Small intestine (tissue), 7 donors: ENCODE results near the gene IZUMO4. TPM values are rescaled to one million over a fixed set of nuclear protein-coding genes. Genes with fewer than 3 reads are reported as not detected.
"Not testable (repeated sequence)": the region's sequence is repeated elsewhere in the genome, so short reads cannot be mapped to it uniquely, and the experiment has no call there.

Source experiments
- DNase-seq, 2 donors: peaks; one replicate each; pipeline versions ENCODE4 v3.0.0 to v3.0.0-alpha.2; 2013
- FAIRE-seq: peaks from 2 replicates; lab custom pipeline; 2012; peaks lifted over from hg19 to GRCh38; lab: Jason Lieb, UNC
- H3K27ac ChIP-seq, 3 donors: one replicate each; pipeline ENCODE4 v1.5.1; 2013; ENCODE audit warnings: low read length in 2 of 3, mild to moderate bottlenecking in 2 of 3, control low read depth in 1 of 3, inconsistent platforms in 1 of 3, low read depth in 1 of 3, moderate library complexity in 1 of 3
- H3K27me3 ChIP-seq, 3 donors: one replicate each; pipeline ENCODE4 v1.6.1; 2013; ENCODE audit warnings: low read length in 3 of 3, inconsistent platforms in 1 of 3; ENCODE audit not compliant: control insufficient read depth in 3 of 3, insufficient read depth in 3 of 3
- H3K36me3 ChIP-seq, 3 donors: one replicate each; pipeline ENCODE4 v1.6.1; 2013; ENCODE audit warnings: low read length in 3 of 3, inconsistent platforms in 1 of 3, low read depth in 1 of 3, mild to moderate bottlenecking in 1 of 3, moderate library complexity in 1 of 3; ENCODE audit not compliant: control insufficient read depth in 3 of 3, insufficient read depth in 2 of 3
- H3K4me1 ChIP-seq, 3 donors: one replicate each; pipeline ENCODE4 v1.6.1; 2013; ENCODE audit warnings: low read length in 2 of 3, inconsistent platforms in 1 of 3, low read depth in 1 of 3, mild to moderate bottlenecking in 1 of 3, moderate library complexity in 1 of 3; ENCODE audit not compliant: control insufficient read depth in 3 of 3, insufficient read depth in 2 of 3
- H3K4me3 ChIP-seq, 3 donors: one replicate each; pipeline ENCODE4 v1.5.1; 2013; ENCODE audit warnings: low read length in 3 of 3, control low read depth in 1 of 3, inconsistent platforms in 1 of 3, low read depth in 1 of 3, mild to moderate bottlenecking in 1 of 3, moderate library complexity in 1 of 3
- H3K9me3 ChIP-seq, 2 donors: one replicate each; pipeline ENCODE4 v1.6.1; 2013; ENCODE audit warnings: low read depth in 1 of 2, low read length in 1 of 2; ENCODE audit not compliant: control insufficient read depth in 2 of 2, insufficient read depth in 1 of 2
- WGBS, 3 donors: extraction: QIAGEN DNeasy Blood & Tissue Kit; methylation state at CpG; one replicate each; pipeline ENCODE4 v1.1.7; 2013; 5-methylcytosine and 5-hydroxymethylcytosine counted together
- polyA plus RNA-seq, 4 donors: library from polyadenylated mRNA; stranded (reverse) in 3 of 4; unstranded in 1 of 4; fragments of 200-250 nt in 3 of 4; fragments of 120-200 nt in 1 of 4; gene quantifications; one replicate each; pipeline versions ENCODE4 v1.2.1 to v1.2.3, GENCODE V29; 2013
- donor health status: healthy with polysubstance abuse.
- donor health status: control.
- donor health status: control.
- donor health status: Bipolar disorder and iron deficiency.
- donor health status: healthy.

IZUMO4 gene
- polyA plus RNA-seq, 4 donors: 2.4 to 5.8 (median 4.2) TPM

DNA sequence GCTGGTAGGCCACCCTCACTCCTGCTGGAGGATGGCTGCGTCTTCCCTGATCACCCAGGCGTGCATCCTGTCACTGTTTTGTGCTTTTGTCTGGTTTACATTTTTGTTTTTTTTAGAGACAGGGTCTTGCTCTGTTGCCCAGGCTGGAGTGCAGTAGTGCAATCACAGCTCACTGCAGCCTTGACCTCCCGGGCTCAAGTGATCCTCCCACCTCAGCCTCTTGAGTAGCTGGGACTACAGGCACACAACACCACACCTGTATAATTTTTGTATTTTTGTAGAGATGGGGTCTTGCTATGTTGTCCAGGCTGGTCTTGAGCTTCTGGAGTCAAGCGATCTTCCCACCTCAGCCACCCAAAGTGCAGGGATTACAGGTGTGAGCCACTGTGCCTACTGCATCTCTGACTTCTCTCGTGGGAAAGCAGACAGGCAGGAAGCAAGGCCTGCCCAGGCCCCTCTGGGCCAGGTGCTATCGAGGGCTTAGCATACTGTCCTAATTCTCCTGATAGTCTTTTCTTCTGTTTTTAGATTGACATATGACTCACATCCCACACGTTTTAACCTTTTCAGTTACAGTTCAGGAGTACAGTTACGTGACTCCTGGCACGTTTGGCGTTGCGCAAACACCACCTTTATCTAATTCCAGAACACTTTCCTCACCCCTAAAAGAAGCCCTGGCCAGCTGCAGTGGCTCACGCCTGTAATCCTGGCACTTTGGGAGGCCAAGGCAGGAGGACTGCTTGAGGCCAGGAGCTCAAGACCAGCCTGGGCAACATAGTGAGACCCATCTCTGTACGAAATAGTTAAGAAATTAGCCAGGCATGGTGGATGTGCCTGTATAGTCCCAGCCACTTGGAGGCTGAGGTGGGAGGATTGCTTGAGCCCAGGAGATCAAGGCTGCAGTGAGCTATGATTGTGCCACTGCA lies 9.8 kb upstream of the IZUMO4 start:
- WGBS, 3 donors: 47 to 61% (median 52%) methylated on average over 13 of the region's 13 CpGs
- not testable (repeated sequence) for H3K9me3 ChIP-seq, H3K4me3 ChIP-seq, FAIRE-seq, H3K4me1 ChIP-seq, H3K27me3 ChIP-seq
- peaks cover 0 to 64% (median 0%) of the 10 kb centered on the region in 3 donors for H3K36me3 ChIP-seq
- peak; percentile 61 to 84 for DNase-seq
- H3K27ac ChIP-seq: peak overlapping the region in 2 of 3 donors; percentile 15 to 79

GRCh38 chr19:2087621-2088100 lies 9.1 kb upstream of the IZUMO4 start:
- Histone ChIP-seq H3K4me1 (peaks cover 0 to 5% (median 3%) of the 10 kb centered on the region in 3 donors), H3K4me3 (no peak overlapping the region), H3K9me3 (no peaks in the 10 kb centered on the region), H3K36me3 (peaks cover 0 to 63% (median 0%) of the 10 kb centered on the region in 3 donors), H3K27ac (peak overlapping the region; percentile 15 to 79 (median 72)), H3K27me3 (no peaks in the 10 kb centered on the region)
- FAIRE-seq (no peak), DNase-seq (no peak)
- 70 to 81% (median 73%) methylated on average over 14 of the region's 14 CpGs for WGBS, 3 donors

GRCh38 chr19:2089001-2089711 lies 7.6 kb upstream of the IZUMO4 start:
- Histone ChIP-seq H3K4me3 (no peak overlapping the region), H3K9me3 (no peaks in the 10 kb centered on the region), H3K27me3 (no peaks in the 10 kb centered on the region), H3K27ac (peak overlapping the region in 2 of 3 donors; percentile 42 to 50), H3K4me1 (peaks cover 0 to 7% (median 5%) of the 10 kb centered on the region in 3 donors), H3K36me3 (peaks cover 0 to 61% (median 0%) of the 10 kb centered on the region in 3 donors)
- 66 to 80% (median 69%) methylated on average over 16 of the region's 16 CpGs for WGBS, 3 donors
- DNase-seq (no peak), FAIRE-seq (no peak)

GRCh38 chr19:2089727-2090053 lies 7.0 kb upstream of the IZUMO4 start:
- no peak for FAIRE-seq
- 63 to 90% (median 81%) methylated on average over 2 of the region's 2 CpGs for WGBS, 3 donors
- DNase-seq: no peak
- Histone ChIP-seq H3K4me3 (no peak overlapping the region), H3K9me3 (no peaks in the 10 kb centered on the region), H3K4me1 (peaks cover 0 to 9% (median 7%) of the 10 kb centered on the region in 3 donors), H3K36me3 (peaks cover 0 to 62% (median 0%) of the 10 kb centered on the region in 3 donors), H3K27me3 (no peaks in the 10 kb centered on the region), H3K27ac (peak overlapping the region in 2 of 3 donors; percentile 34 to 42)

- not testable (repeated sequence) for FAIRE-seq, H3K4me3 ChIP-seq, H3K27ac ChIP-seq, DNase-seq, H3K9me3 ChIP-seq, H3K27me3 ChIP-seq
- Histone ChIP-seq H3K36me3 (peaks cover 0 to 51% (median 0%) of the 10 kb centered on the region in 3 donors), H3K4me1 (peaks cover 0 to 19% (median 7%) of the 10 kb centered on the region in 3 donors)
- 94 to 99% (median 98%) methylated on average over 13 of the region's 13 CpGs for whole genome bisulfite sequencing, 3 donors
These were observed 4.7 kb upstream of the IZUMO4 start for GRCh38 chr19:2091926-2092525.

- H3K27me3 ChIP-seq: no peaks in the 10 kb centered on the region
- H3K4me1 ChIP-seq: peaks cover 0 to 21% (median 4%) of the 10 kb centered on the region in 3 donors
- H3K36me3 ChIP-seq: peaks cover 3 to 50% (median 12%) of the 10 kb centered on the region in 3 donors
- H3K4me3 ChIP-seq: peak within 1 kb of the TSS; percentile 63 to 73 (median 70)
- WGBS, 3 donors: 0 to 1% (median 1%) methylated on average over 52 to 56 of the region's 56 CpGs
- FAIRE-seq (no peak), DNase-seq (peak; percentile 88 to 98)
- H3K27ac ChIP-seq: peak within 1 kb of the TSS; percentile 94 to 98 (median 94)
- H3K9me3 ChIP-seq: no peaks in the 10 kb centered on the region
These were observed 658 bp upstream of the IZUMO4 start, which contains the start of gene MOB3A for GRCh38 chr19:2096034-2096479. Gene MOB3A, minus strand, starts transcription at chr19:2096326. Its CDS starts 17,766 bp downstream, at chr19:2078560.

DNA sequence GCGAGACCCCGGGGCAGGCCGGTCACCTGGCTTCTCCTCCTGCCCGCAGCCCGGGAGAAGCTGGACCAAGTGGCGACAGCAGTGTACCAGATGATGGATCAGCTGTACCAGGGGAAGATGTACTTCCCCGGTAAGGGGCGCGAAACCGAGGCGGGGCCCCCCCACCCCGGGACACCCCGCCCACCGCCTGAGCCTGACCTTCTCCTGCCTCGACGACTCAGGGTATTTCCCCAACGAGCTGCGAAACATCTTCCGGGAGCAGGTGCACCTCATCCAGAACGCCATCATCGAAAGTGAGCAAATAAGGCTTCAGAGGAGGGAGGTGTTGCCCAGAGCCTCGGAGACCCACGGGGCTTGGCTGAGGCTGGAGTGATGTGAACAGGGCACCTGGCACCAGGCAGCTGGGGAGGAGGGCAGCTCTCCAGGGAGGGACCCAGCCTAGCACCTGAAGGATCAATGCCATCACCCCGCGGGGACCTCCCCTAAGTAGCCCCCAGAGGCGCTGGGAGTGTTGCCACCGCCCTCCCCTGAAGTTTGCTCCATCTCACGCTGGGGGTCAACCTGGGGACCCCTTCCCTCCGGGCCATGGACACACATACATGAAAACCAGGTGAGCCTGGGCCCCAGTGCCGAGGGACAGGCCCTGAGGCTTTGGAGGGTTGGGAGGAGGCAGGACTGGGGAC lies 629 bp downstream of the IZUMO4 start:
- 12 to 23% (median 17%) methylated on average over 29 to 30 of the region's 30 CpGs for WGBS, 3 donors
- H3K4me3 ChIP-seq: peak overlapping the region in 2 of 3 donors; percentile 45 to 50
- DNase-seq (no peak), FAIRE-seq (no peak)
- peak overlapping the region; percentile 16 to 89 (median 42) for H3K27ac ChIP-seq
- peaks cover 8 to 59% (median 21%) of the 10 kb centered on the region in 3 donors for H3K36me3 ChIP-seq
- H3K4me1 ChIP-seq: peaks cover 0 to 21% (median 4%) of the 10 kb centered on the region in 3 donors
- no peaks in the 10 kb centered on the region for H3K27me3 ChIP-seq
- no peaks in the 10 kb centered on the region for H3K9me3 ChIP-seq
